ENCODE results near the gene MEGF9. TPM values are rescaled to one million over a fixed set of nuclear protein-coding genes. Genes with fewer than 3 reads are reported as not detected.

The MEGF9 gene
- total RNA-seq, 1 donor from 2014 or later: 10.0 TPM

DNA sequence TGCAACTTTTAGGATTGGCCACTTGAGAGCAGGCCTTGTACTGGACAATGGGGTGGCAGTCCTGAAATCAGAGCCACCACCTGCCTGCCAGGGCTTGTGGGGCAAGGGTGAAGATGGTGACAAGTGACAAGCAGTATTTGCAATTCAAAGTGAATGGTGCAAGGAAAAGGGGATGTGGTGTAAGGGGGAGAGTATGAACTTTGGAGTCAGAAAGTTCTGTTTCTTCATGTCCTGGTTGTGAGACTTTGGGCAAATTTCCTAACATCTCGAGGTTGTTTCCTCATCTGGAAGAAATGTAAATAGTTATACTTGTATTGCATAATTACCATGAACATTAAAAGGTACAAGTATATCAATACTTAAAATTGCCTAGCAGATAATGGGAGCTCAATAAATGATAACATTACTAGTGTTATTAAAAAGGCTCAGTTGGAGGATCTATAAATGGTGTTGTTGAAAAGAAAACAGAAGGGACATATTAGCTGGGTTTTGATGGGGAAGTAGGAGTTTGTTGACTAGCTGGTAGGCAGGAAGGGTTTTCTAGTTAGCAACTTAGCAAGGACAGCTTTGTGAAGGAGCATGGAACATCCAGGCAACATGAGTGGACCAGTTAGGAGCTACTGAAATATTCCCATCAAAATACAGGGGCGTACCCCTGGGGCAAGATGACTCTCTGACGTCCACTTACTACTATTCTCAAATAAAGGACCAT is 21.3 kb upstream of the MEGF9 start:
- no peak for DNase-seq (ENCODE audit: low read depth)
- no peak overlapping the region for H3K4me3 ChIP-seq (ENCODE audit: low read depth, low read length)
- no peaks in the 10 kb centered on the region for H3K27me3 ChIP-seq (ENCODE audit: control insufficient read depth, insufficient read depth, low read length)
- no peaks in the 10 kb centered on the region for H3K36me3 ChIP-seq (ENCODE audit: control insufficient read depth, insufficient read depth, low read length)
- TF ChIP-seq, protein P1, sequence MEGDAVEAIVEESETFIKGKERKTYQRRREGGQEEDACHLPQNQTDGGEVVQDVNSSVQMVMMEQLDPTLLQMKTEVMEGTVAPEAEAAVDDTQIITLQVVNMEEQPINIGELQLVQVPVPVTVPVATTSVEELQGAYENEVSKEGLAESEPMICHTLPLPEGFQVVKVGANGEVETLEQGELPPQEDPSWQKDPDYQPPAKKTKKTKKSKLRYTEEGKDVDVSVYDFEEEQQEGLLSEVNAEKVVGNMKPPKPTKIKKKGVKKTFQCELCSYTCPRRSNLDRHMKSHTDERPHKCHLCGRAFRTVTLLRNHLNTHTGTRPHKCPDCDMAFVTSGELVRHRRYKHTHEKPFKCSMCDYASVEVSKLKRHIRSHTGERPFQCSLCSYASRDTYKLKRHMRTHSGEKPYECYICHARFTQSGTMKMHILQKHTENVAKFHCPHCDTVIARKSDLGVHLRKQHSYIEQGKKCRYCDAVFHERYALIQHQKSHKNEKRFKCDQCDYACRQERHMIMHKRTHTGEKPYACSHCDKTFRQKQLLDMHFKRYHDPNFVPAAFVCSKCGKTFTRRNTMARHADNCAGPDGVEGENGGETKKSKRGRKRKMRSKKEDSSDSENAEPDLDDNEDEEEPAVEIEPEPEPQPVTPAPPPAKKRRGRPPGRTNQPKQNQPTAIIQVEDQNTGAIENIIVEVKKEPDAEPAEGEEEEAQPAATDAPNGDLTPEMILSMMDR (IDR thresholded peaks at IDR 0.05; ENCODE audit: insufficient read depth, low read length, poor library complexity, severe bottlenecking): no peak

DNA sequence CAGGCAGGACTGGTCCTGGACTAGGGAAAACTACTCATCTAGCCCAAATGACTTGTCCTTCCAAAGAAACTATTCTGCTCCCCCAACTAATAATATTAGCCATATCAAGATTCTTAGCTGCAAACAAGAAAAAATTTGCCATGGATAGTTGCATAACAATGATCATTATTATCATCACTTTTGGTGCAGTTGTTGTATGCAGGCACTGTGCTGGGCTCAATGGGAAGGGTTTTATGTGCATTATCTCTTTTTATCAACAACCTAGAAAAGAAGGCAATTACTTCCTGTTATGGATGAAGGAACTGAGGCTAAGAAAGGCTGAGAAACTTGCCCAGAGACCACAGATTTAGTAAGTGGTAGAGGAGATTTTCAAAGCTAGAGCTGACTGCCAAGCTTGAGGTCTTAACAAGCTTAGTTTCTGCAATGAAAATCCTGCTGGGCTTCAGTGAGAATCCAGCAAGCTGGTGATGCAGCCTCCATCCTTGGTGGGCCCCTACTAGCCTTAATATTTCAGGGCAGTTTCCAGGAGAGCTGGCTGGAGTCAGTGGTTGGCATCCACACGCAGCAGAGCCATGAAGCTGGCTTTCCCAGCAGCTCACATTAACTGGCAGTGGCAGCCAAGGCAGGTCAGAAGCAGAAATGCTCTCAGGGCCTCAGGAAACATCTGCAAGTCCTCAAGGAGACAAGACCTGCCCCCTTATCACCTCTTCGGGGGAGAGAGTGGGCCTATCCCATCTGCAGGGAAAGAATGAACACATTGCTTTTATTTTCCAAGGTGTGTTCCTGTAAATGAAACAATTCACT is 20.5 kb upstream of the MEGF9 start:
- DNase-seq (ENCODE audit: low read depth): no peak
- TF ChIP-seq, protein P1 (IDR thresholded peaks at IDR 0.05; ENCODE audit: insufficient read depth, low read length, poor library complexity, severe bottlenecking): no peak
- Histone ChIP-seq H3K4me3 (ENCODE audit: low read depth, low read length) (no peak overlapping the region), H3K36me3 (ENCODE audit: control insufficient read depth, insufficient read depth, low read length) (no peaks in the 10 kb centered on the region), H3K27me3 (ENCODE audit: control insufficient read depth, insufficient read depth, low read length) (no peaks in the 10 kb centered on the region)

DNA sequence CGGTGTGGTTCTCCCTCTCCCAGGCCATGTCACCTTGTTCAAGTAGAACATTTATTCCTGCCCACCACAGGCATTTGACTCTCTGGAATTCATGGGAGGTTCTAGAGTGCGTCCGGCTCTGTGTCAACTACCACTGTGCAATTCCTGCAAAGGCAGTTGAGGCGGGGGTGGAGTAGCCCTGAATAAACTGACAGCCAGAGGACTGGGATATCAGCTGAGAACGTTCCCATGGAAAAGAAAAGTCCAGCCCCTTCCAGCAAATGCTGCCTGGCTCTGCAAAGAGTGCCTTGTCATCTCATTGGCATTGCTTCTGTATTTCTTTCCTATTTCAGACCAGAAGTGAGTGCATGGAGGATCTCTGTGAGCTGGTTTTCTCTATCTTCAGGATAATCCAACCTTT is 18.9 kb upstream of the MEGF9 start:
- DNase-seq (ENCODE audit: low read depth): peak; percentile 56
- H3K36me3 ChIP-seq (ENCODE audit: control insufficient read depth, insufficient read depth, low read length): no peaks in the 10 kb centered on the region

DNA sequence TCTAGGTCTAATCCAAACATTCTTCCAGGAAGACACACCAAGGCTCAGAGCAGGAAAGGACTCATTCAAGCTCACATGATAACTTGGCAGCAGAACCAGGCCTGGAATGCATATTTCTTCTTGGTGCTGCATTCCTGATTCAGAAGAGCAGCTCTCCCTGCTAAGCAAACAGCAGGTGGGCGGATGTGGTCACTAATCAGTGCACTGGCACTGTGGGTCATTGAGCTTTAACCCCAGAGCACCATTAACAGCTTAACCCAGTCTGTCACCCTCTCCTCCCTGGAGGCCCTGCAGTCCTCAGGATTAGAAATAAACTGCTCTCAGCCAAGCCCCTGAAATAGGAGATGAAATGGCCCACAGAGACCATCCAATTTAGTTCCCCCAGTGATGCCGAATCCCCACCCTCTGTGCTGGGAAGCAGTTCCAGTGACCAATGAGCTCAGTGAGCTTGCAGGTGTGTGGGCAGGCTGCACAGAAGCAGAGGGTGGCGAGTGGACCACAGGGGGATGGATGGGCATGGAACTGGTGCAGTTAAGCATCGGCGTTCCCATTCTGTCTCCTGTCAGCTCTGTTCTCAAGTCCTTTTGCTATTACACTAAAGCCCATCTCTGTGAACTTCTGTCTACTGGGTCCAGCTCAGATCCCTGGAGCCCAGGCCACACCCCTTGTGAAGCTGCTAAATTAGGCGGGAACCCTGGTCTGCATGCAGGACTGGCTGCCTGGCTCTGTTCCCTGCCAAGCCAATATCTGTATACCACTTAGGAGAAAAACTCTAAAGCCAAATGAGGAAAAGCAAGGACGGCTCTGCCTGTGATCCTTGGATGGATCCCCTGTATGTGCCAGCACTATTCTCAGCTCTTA is 16.6 kb upstream of the MEGF9 start:
- H3K4me3 ChIP-seq (ENCODE audit: low read depth, low read length): no peak overlapping the region
- no peaks in the 10 kb centered on the region for H3K36me3 ChIP-seq (ENCODE audit: control insufficient read depth, insufficient read depth, low read length)
- H3K27me3 ChIP-seq (ENCODE audit: control insufficient read depth, insufficient read depth, low read length): no peaks in the 10 kb centered on the region
- TF ChIP-seq, protein P1 (IDR thresholded peaks at IDR 0.05; ENCODE audit: insufficient read depth, low read length, poor library complexity, severe bottlenecking): no peak
- DNase-seq (ENCODE audit: low read depth): peak; percentile 97

More for the DNA sequence above, 18.9 kb upstream of the MEGF9 start:
- H3K4me3 ChIP-seq (ENCODE audit: low read depth, low read length): no peak overlapping the region
- H3K27me3 ChIP-seq (ENCODE audit: control insufficient read depth, insufficient read depth, low read length): no peaks in the 10 kb centered on the region
- TF ChIP-seq, protein P1 (IDR thresholded peaks at IDR 0.05; ENCODE audit: insufficient read depth, low read length, poor library complexity, severe bottlenecking): no peak

DNA sequence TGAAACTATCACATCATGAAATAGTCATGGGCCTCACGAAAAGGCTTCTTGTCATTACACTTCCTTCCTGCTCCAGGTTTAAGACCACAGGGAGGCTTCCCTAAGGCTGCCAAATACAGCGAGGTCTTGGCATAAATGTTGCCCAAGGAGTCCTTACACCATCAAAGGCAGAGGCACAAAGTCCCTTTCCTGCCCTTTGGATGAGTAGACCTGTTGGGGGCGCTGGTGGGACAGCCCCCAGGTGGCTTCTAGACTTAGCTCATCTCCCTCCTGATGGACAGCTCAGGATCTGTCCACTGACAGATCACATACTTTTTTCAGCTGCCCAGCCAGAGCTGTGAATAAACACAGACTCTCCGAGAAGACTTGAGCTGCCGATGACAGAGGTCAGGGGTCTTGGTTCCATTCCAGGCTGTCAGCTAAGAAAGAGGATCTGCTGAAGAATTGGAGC is 15.5 kb upstream of the MEGF9 start:
- Histone ChIP-seq H3K36me3 (ENCODE audit: control insufficient read depth, insufficient read depth, low read length) (no peaks in the 10 kb centered on the region), H3K4me3 (ENCODE audit: low read depth, low read length) (no peak overlapping the region), H3K27me3 (ENCODE audit: control insufficient read depth, insufficient read depth, low read length) (no peaks in the 10 kb centered on the region)
- no peak for DNase-seq (ENCODE audit: low read depth)
- TF ChIP-seq, protein P1 (IDR thresholded peaks at IDR 0.05; ENCODE audit: insufficient read depth, low read length, poor library complexity, severe bottlenecking): peak; percentile 37
